ENCODE results near the gene PCED1A.
"Not testable (repeated sequence)": the region's sequence is repeated elsewhere in the genome, so short reads cannot be mapped to it uniquely, and the experiment has no call there.

Gene PCED1A

GRCh38 chr20:2865101-2865500 lies 24.6 kb upstream of the PCED1A start:
- no peak for DNase-seq

DNA sequence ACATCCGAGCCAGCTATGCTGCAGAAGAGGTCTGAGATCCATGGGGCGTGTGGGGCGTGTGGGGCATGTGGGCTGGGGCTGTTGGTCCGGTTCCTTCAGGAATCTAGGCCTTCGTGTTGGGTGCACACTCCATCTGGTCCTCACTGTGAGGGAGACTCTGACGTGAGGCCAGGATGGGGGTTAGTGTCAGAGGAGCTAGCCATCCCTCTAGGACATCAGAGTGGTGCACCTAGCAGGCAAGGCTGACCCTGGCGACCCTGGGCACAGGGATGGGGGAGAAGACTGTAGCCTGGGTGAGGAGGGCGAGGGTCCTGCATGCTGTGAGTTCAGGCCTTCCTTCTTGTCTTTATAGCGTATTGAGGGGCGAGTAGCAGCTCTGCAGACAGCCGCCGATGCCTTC lies 24.2 kb upstream of the PCED1A start:
- DNase-seq, result no peak

DNA sequence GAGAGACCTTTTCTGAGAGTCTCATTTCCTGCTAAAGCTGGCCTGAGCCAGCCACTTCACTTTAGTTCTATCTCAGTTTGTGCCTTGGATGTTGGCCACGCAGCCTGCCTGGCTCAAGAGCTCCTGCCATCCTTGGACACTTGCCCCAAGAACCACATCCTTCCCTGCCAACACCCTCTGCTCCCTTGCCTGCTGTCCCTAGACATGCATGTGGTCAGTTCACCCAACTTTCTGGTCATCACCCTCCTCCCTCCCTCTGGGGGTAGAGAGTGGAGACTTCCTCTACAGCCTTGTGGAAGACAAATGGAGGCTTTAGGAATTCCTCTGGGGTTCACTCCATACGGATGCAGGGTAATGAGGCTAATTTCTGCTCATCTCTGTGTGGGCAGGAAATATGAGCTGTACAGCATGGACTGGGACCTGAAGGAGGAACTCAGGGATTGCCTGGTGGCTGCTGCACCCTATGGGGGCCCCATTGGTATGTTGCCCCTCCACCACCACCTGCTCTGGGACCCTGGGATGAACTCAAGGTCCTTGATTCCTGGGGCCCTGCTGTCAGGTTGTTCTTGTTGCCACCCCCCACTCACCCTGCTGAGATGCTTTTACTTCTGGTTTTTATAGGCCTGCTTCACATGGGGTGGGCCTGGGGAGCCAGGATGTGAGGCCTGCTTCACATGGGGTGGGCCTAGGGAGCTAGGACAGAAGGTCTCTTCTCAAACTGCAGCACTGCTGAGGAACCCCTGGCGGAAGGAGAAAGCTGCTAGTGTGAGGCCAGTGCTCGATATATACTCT lies 19.1 kb upstream of the PCED1A start:
- no peak for DNase-seq

GRCh38 chr20:2858591-2858990 lies 18.1 kb upstream of the PCED1A start:
- DNase-seq, result no peak

DNA sequence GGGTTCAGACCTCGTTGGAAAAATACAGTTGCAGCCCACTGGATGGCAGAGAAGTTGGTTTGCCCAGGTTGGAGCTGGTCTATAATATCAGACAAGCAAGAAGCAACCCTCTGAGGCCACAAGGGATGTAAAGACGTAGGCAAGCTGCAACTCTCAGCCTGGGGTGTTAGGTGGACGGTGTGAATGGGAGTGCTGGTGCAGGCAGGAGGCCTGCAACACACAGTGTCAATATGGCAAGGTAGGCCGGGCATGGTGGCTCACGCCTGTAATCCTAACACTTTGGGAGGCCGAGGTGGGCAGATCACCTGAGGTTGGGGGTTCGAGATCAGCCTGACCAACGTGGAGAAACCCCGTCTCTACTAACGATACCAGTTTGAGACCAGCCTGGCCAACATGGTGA lies 10.6 kb upstream of the PCED1A start:
- DNase-seq, result no peak

- peak; percentile 30 for DNase-seq
Observed at GRCh38 chr20:2849529-2849928, 9.1 kb upstream of the PCED1A start.

DNA sequence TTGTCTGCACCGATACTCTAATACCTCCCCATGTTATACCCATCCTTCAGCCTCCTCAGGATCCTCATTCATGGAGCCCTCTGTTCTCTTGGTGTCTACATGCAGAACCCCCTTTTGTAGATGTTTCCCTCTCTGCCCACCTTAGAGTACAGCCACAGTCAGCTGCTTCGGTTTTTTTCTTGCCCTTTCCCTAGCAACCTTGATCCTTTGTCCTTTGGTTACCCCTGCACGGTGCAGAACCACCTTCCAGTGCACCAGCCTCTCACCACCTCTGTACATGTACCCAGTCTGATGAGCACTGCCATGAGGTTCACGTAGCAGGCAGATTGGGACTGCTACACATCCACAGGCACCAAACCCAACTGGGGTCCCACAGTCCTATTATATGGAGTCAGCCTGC lies 7.3 kb upstream of the PCED1A start:
- no peak for DNase-seq

GRCh38 chr20:2846698-2847097 lies 6.2 kb upstream of the PCED1A start:
- no peak for DNase-seq

- peak; percentile 25 for DNase-seq
Observed at GRCh38 chr20:2845607-2846006, 5.2 kb upstream of the PCED1A start.

DNA sequence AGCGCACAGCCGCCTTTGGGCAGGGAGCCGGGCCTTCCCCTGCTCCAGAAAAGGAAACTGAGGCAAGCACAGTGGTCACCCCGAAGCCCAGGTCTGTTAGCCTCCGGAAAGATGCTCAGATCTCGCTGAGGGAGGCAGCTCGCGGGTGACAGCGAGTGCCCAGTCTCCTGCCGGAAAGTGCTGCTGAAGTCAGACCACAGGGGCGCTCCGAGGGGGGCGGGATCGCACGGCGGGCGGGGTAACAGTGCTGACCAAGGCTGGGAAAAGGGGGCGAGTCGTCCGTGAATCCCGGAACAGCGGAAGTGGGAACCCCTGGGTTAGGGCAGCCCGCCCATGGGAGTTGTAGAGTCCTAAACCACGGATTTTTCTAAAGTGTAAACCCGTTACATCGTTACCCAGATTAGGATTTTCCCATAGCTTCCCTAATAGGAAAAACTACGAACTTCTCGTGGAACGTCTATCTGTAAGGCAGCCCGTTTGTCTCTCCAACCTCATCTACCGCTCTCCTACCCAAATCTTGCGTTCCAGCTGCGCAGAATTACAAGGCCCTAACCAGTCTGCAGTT lies 594 bp upstream of the PCED1A start:
- peak; percentile 55 for DNase-seq

GRCh38 chr20:2839732-2840137 lies 720 bp downstream of the PCED1A start:
- no peak for DNase-seq

DNA sequence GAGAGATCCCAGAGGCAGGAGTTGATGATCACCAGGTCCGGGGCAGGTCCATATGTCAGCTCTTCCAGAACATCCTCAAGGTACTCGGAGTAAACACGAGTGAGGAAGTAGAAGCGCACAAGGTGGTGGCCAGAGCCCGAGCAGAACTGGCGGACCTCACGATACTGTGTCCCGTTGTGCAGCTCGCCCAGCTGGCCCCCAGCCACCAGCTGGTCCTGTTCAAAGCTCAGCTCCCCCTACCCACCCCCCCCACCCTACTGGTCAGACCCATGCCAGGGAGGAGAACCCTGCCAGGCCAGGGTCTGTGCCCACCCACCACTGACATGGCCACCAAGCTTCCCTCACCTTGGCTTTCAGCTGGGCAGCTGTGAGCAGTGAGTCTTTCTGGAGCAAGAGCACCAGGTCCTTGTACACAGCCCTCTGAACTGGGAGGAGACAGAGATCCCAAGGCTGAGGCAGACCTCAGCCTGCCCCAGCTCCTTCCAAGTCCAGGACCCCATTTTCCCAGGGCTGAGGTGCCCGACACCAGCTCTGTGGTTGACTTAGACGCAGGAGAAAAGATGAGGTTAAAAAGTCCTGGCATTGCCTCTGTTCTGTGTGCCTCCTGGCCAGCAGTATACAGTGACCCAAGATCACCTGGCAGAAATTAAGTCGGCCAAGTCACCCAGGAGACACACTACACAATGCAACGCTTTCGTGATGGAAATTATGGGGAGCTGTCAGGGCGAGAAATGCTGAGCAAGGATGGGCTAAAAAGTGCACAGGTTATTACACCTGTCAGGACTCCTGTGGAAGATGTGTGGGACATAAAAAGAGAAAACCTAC lies 1.4 kb downstream of the PCED1A start:
- no peak for DNase-seq

DNA sequence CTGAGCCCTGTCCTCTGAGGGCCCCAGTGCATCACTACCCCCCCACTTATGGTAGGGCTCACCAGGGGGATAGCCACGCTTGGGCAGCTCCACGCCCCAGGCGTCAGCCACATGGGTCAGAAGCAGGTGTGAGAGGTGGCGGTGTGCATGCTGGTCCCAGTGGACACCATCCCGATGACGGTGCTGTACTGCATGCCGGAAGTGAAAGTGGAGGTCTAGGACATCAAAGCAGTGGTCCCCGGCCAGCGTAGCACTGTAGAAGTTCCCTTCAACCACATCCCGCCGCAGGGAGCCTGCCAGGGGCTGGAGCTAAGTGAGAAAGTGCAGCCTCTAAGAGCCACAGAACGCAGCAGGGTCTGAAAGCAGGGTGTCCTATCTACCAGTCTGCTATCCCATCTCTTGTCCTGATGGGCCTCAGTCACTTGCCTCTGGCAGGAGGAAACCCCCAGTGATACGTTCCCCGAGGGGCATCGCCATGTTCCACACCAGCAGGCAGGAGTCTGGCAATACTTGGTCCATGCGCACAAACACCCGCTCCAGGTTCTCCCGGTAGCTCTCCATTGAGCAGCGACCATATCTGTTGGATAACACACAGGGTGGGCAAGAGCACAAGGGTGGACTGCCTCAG lies 2.2 kb downstream of the PCED1A start:
- no peak for DNase-seq

DNA sequence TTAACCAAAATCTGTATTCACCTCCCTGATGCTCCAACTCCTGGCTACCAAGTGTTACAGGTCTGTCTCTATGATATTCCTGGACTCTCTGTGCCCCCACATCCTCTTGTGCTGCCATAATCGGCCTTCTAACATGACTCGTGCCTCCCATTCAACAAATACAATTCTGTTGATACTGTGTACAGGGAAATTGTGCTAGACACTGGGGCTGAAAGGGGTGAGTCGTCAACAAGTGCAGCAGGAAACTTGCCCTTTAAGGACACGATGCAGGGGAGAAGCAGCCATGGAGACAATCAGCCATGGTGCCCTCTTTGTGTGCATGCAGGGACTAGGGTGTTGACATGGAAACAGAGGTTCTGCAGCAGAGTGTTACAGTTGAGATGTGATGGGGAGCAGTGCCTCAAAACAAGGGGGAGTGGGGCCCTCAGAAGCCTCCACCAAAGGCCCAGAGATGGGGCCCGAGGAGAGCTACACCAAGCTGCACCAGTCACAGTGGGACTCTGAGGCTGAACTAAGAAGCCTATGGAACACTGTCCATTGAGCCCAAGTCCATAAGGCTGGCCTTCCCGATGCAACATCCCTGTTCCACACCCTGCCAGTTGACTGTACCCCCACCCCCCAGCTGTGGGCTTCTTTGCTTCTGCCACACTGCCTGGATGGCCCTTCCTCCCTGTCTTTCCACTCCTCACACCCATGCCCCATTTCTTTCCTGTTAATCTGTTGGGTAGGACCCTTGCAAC lies 3.1 kb downstream of the PCED1A start:
- DNase-seq, result no peak

DNA sequence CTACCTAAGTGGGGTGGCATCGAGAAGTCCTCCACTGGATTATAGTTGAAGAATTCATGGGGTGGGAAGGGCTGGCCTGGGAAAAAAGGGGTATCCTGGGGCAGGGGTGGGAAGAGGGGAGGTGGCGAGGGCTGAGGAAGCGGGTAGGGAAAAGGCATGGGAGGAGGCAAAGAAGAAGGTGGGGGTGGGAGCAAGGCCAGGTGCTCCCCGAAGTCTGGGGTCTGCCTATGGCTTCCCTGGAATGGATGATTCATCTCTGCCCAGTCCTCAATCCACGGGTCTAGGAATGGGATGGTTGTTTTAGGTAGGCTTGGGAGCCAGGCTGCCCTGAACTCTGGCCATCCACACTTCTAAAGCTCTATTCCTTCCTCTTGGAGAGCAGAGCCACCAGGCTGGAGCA lies 4.4 kb downstream of the PCED1A start:
- DNase-seq, result no peak

- DNase-seq, result no peak
Observed at GRCh38 chr20:2835331-2835796, 5.1 kb downstream of the PCED1A start.

DNA sequence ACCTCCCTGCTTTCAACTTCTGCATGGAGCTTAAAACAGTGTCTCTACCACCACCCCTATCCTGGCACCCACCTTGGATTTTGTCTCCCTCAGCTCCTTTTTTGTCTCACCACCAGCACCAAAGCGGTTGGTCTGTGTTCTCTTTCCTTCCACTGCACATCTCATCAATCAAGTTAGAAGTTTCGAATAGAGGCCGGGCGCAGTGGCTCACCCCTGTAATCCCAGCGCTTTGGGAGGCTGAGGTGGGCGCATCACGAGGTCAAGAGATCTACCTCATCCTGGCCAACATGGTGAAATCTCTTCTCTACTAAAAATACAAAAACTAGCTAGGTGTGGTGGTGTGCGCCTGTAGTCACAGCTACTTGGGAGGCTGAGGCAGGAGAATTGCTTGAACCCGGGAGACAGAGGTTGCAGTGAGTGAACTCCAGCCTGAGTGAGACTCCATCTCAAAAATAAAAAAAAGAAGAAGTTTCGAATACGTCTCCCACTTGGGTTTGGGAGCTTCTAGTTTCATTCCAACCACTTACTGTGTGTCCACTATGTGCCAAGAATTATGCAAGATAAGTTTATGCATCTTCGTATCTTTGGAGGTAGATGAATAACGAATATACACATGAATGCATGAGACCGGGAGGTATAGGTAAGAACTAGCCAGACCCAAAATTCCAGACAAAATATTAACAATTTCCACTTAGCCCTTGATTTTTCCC lies 5.9 kb downstream of the PCED1A start:
- DNase-seq, result peak; percentile 61

DNA sequence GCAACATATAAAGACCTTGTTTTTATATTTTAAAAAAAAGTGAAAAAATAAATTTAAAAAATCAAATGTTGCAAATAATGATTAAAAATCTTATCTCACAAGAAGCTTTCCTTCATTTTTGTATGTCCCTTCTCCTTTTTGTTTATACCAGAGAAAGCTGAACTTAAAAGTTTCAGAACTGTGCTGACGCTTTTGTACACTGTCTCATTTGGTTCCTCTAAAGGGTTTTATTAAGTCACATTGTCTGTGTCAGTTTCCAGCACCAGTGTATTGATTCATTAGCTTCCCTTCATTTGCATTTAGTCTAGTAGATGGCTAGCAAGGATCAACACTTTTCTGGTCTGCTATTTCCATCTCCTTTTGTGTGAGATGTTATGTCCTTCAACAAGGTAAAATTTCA lies 6.7 kb downstream of the PCED1A start:
- peak; percentile 83 for DNase-seq

DNA sequence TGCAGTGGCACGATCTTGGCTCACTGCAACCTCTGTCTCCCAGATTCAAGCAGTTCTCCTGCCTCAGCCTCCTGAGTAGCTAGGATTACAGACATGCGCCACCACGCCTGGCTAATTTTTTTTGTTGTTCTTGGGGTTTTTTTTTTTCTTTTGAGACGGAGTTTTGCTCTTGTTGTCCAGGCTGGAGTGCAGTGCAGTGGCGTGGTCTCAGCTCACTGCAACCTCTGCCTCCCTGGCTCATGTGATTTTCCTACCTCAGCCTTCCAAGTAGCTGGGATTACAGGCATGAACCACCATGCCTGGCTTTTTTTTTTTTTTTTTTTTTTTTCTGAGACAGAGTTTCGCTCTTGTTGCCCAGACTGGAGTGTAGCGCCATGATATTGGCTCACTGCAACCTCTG lies 9.2 kb downstream of the PCED1A start:
- not testable (repeated sequence) for DNase-seq

GRCh38 chr20:2829376-2829775 lies 11.1 kb downstream of the PCED1A start:
- no peak for DNase-seq

GRCh38 chr20:2826655-2827054 lies 13.8 kb downstream of the PCED1A start:
- no peak for DNase-seq

- DNase-seq, result no peak
Observed at GRCh38 chr20:2825761-2826160, 14.7 kb downstream of the PCED1A start.

Measured in inflammatory macrophage treated with lipopolysaccharide for 4 hours (primary cell).